Heart left ventricle (tissue), 16 donors: ENCODE measurements around the gene NAALADL2. TPM values are rescaled to one million over a fixed set of nuclear protein-coding genes. Genes with fewer than 3 reads are reported as not detected.

ENCODE experiments used
- ATAC-seq, 4 donors: fragments of 200-7000 bp; cut with Tn5 transposase; one replicate each; pipeline ENCODE4 v1.9.1; 2020 to 2022; ENCODE audit warnings: moderate library complexity in 4 of 4, mild to moderate bottlenecking in 3 of 4, moderate number of reproducible peaks in 1 of 4
- DNase-seq, 5 donors: peaks; one replicate each; pipeline ENCODE4 v3.0.0-alpha.2; 2020
- H3K27ac ChIP-seq, 12 donors: fragments of 200-600 bp; sonication (generic) in 4 of 12; one replicate each; pipeline versions ENCODE4 v1.5.0 to v1.8.0; 2016 to 2022; ENCODE audit warnings: mild to moderate bottlenecking in 2 of 12
- H3K27me3 ChIP-seq, 9 donors: fragments of 200-600 bp; sonication (generic) in 2 of 9; one replicate each; pipeline versions ENCODE4 v1.5.1 to v1.8.0; 2016 to 2022; ENCODE audit warnings: mild to moderate bottlenecking in 3 of 9
- H3K36me3 ChIP-seq, 9 donors: fragments of 200-600 bp; sonication (generic) in 2 of 9; one replicate each; pipeline versions ENCODE4 v1.5.0 to v1.8.0; 2018 to 2022; ENCODE audit warnings: mild to moderate bottlenecking in 2 of 9
- H3K4me1 ChIP-seq, 12 donors: fragments of 200-600 bp; sonication (generic) in 4 of 12; one replicate each; pipeline versions ENCODE4 v1.5.0 to v1.8.0; 2016 to 2022; ENCODE audit warnings: mild to moderate bottlenecking in 3 of 12
- H3K4me3 ChIP-seq, 12 donors: fragments of 200-600 bp; sonication (generic) in 4 of 12; one replicate each; pipeline versions ENCODE4 v1.5.0 to v1.8.0; 2017 to 2022; ENCODE audit warnings: mild to moderate bottlenecking in 9 of 12, moderate library complexity in 4 of 12
- H3K9me3 ChIP-seq, 12 donors: fragments of 200-600 bp; sonication (generic) in 4 of 12; one replicate each; pipeline versions ENCODE4 v1.5.0 to v1.8.0; 2016 to 2022; ENCODE audit warnings: mild to moderate bottlenecking in 1 of 12
- POLR2A ChIP-seq, 2 donors: fragments of 450-650 bp; IDR thresholded peaks; one replicate each; pipeline ENCODE4 v1.6.1; 2017; ENCODE audit warnings: antibody characterized with exemption in 2 of 2, mild to moderate bottlenecking in 2 of 2, moderate library complexity in 2 of 2
- WGBS, 4 donors: extraction: QIAGEN DNeasy Blood & Tissue Kit in 2 of 4; methylation state at CpG; one replicate each; pipeline versions ENCODE4 v1.1.5 to v1.1.7; 2013 to 2018; 5-methylcytosine and 5-hydroxymethylcytosine counted together
- intact Hi-C, 10 donors: fragments of 100-400 bp; cut with DNase I; formaldehyde crosslinking; loops; one replicate each; pipeline versions ENCODE4 v1.11.1 to v1.14.2; 2022
- polyA plus RNA-seq, 2 donors: library from polyadenylated mRNA; stranded (reverse); fragments of 200-250 nt; gene quantifications; one replicate each; pipeline ENCODE4 v1.2.3, GENCODE V29; 2013
- total RNA-seq, 9 donors: library from RNA; depleted of rRNA in 2 of 9; stranded (reverse); fragments of >200 nt in 2 of 9; fragmentation: NEBNext Ultra II Directional in 3 of 9; extraction: Animal tissue kit (Norgen Biotek cat#: 25700) in 3 of 9; gene quantifications; one replicate each; pipeline versions ENCODE4 v1.1.0 to v1.2.4, GENCODE V29; 2016 to 2023
- TF ChIP-seq, protein P1 (sequence below), 12 donors: fragments of 200-600 bp; sonication (generic) in 4 of 12; IDR thresholded peaks; one replicate each; pipeline versions ENCODE4 v1.5.0 to v1.8.0; 2018 to 2022; ENCODE audit warnings: antibody characterized with exemption in 12 of 12, mild to moderate bottlenecking in 5 of 12
- donor health status: ischemic (EF 13 %, LVEDD 7.1; RV severe dilation, severe dysfunction).
- donor health status: healthy with polysubstance abuse.
- donor health status: DM: no; HTN: yes; CAD: no.
- donor health status: DM: no; HTN: no; CAD: no.
- donor health status: ischemic (EF 25% LVEDD 6.9; RV normal size, moderate dysfunction).
- donor health status: ischemic (EF 25% LVEDD 5.7; RV mildly dilated, moderate dysfunction).
- donor health status: healthy.
- donor health status: DM: yes; HTN: yes; CAD: no.
- donor health status: ischemic (EF 35%, LVEDD 5.7; RV mildly dilated, moderate dysfunction).
- donor health status: nonischemic (EF 11% LVEDD 7.7; RV severe dilation, severe dysfunction).
- donor health status: DM: yes; HTN: yes; CAD: no.
- donor health status: PGD.
- donor health status: ischemic (EF 29% LVEDD 5.4; RV normal size, mild dysfunction).
- donor health status: nonischemic (EF 23%, LVEDD 6.1; RV moderate dilation, normal function).

The NAALADL2 gene
- total and polyA plus RNA-seq, 11 donors: 0.23 to 8.5 (median 3.0) TPM

DNA sequence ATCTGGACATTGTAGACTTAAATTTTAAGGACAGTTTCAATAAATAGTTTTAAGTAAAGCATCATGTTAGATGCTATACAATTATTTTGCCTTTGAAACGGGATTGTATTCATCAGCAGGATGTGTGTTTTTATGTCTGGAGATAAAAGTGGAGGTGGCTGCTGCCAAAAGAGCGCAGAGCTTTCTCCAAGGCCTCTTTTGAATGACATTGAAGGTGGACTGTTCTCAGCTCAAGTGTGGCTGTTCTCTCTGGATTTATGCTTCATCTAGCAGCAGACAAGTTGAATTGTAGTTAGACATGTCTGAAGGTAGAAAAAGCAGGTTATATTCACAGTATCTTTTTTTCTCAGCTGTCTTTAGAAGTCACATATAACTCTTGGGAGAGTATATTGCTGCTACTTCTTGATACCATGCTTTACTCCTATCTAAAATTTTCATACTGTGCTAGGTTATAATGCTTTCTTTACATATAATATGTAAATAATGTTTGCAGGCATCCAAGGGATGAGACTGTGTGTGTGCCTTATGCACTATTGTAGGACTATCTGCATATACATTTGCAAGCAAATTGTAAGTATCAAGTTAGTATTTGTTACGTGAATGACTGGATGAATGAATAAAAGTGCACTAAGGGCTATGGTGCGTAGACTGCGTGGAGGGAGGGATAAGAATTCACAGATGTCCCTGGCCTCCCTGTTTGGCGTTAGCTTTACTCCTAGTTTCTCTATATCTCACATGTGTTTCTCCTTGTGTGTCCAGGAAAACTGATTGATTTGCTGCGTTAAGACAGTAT is 340.1 kb downstream of the NAALADL2 start:
- no peak overlapping the region for H3K27ac ChIP-seq
- H3K4me3 ChIP-seq: no peak overlapping the region
- no peak for DNase-seq
- H3K36me3 ChIP-seq: no peaks in the 10 kb centered on the region
- ATAC-seq: no peak
- no peaks in the 10 kb centered on the region for H3K27me3 ChIP-seq
- H3K9me3 ChIP-seq: peaks cover 0 to 11% (median 0%) of the 10 kb centered on the region in 12 donors
- intact Hi-C loops: loop anchor here in 1 of 10 donors (1.0 kb wide), 1 partner anchor 9 kb away; no protein-coding TSS in a partner anchor
- peaks cover 0 to 3% (median 0%) of the 10 kb centered on the region in 12 donors for H3K4me1 ChIP-seq
- WGBS, 4 donors: 80 to 84% (median 81%) methylated on average over 7 of the region's 7 CpGs
- TF ChIP-seq POLR2A (IDR thresholded peaks at IDR 0.05): no peak
- TF ChIP-seq, protein P1, sequence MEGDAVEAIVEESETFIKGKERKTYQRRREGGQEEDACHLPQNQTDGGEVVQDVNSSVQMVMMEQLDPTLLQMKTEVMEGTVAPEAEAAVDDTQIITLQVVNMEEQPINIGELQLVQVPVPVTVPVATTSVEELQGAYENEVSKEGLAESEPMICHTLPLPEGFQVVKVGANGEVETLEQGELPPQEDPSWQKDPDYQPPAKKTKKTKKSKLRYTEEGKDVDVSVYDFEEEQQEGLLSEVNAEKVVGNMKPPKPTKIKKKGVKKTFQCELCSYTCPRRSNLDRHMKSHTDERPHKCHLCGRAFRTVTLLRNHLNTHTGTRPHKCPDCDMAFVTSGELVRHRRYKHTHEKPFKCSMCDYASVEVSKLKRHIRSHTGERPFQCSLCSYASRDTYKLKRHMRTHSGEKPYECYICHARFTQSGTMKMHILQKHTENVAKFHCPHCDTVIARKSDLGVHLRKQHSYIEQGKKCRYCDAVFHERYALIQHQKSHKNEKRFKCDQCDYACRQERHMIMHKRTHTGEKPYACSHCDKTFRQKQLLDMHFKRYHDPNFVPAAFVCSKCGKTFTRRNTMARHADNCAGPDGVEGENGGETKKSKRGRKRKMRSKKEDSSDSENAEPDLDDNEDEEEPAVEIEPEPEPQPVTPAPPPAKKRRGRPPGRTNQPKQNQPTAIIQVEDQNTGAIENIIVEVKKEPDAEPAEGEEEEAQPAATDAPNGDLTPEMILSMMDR (IDR thresholded peaks at IDR 0.05): no peak

DNA sequence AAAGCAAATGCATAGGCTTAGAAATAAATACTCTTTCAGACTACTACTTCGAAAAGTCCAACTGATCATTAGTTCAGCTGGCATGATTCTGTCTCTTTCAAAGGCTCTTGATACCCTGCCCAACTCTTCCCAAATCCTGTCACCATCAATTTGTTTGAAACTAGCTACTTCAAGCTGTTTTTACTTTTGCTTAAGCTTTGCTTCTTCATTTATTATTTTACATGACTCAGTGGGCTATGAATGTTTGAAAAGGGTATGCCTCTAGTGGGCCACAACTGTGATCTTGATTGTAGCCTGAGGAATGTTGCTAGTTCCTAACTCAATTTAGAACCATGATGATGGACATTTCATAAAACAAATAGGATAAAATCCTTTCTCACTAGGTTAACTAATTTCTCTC is 340.8 kb downstream of the NAALADL2 start:
- DNase-seq (no peak), ATAC-seq (no peak)
- Histone ChIP-seq H3K36me3 (no peaks in the 10 kb centered on the region), H3K27me3 (no peaks in the 10 kb centered on the region), H3K4me1 (peaks cover 0 to 3% (median 0%) of the 10 kb centered on the region in 12 donors), H3K27ac (no peak overlapping the region), H3K4me3 (no peak overlapping the region), H3K9me3 (peaks cover 0 to 16% (median 2%) of the 10 kb centered on the region in 12 donors)
- intact Hi-C loops: no loop called here
- 91 to 97% (median 92%) methylated on average over 1 of the region's 1 CpG for WGBS, 4 donors
- TF ChIP-seq POLR2A (IDR thresholded peaks at IDR 0.05): no peak
- TF ChIP-seq, protein P1 (IDR thresholded peaks at IDR 0.05): no peak

DNA sequence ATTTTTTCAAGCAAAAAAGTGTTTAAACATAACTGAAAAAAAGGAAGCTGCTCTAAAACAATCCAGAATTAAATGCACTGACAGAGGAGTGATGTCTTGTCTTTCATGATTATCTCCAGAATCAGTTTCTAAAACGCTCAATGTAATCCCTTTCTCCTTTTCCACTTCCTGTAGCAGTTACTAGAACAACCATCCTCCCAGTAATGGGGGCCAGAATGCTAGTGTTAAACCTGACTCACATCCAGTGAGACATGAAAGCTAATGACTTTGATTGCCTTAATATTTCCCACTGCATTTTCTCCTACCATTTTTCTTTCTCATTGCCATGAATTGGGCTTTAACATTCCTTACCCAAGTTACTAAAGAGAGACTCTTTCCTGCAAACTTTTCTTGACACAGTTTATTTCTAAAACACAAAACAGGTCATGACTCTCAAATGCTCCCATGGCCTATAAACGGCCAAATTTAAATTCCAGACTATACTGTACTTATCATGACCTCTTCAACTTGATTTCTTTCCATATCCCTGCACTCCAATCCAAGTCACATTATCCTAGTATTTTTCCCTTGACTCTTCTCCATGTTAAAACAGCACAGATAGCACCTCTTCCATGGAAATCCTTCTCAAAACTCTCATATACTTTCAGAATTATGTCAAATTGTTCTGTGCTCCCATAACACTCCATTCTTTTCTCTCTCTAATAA is 341.4 kb downstream of the NAALADL2 start:
- 11 to 49% (median 37%) methylated on average over 2 of the region's 2 CpGs for WGBS, 4 donors
- Histone ChIP-seq H3K36me3 (no peaks in the 10 kb centered on the region), H3K9me3 (peaks cover 0 to 20% (median 3%) of the 10 kb centered on the region in 12 donors), H3K27me3 (no peaks in the 10 kb centered on the region), H3K27ac (no peak overlapping the region), H3K4me1 (peaks cover 0 to 3% (median 0%) of the 10 kb centered on the region in 12 donors), H3K4me3 (no peak overlapping the region)
- intact Hi-C loops: no loop called here
- ATAC-seq (no peak), DNase-seq (no peak)
- TF ChIP-seq, protein P1 (IDR thresholded peaks at IDR 0.05): no peak
- no peak for TF ChIP-seq POLR2A (IDR thresholded peaks at IDR 0.05)

DNA sequence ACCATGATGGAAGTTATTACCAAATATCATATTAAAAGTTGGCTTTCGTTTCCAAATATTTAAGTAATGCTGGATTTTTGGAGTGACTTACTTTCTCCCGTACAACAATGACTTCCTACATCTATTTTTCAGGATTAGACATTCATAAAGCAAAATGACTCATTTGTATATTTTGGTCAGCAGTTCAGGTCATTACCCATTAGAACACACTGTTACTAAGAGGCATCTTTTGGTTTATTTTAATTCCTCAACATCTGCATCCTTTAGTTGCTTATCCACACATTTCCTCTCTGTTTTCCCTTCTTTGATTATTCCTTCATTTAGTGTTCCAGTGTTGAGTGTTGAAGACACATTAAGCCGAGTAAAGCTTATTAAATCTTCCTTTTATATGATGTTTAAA is 348.2 kb downstream of the NAALADL2 start:
- TF ChIP-seq, protein P1 (IDR thresholded peaks at IDR 0.05): no peak
- TF ChIP-seq POLR2A (IDR thresholded peaks at IDR 0.05): no peak
- WGBS, 4 donors: 60 to 79% (median 68%) methylated on average over 3 of the region's 3 CpGs

More for the DNA sequence above, 348.2 kb downstream of the NAALADL2 start:
- Histone ChIP-seq H3K4me3 (no peak overlapping the region), H3K27ac (no peak overlapping the region), H3K36me3 (no peaks in the 10 kb centered on the region), H3K9me3 (peaks cover 0 to 13% (median 3%) of the 10 kb centered on the region in 12 donors), H3K27me3 (no peaks in the 10 kb centered on the region), H3K4me1 (no peaks in the 10 kb centered on the region)
- intact Hi-C loops: no loop called here
- DNase-seq (no peak), ATAC-seq (no peak)
